GM10266 (cell line): Measurements from ENCODE around the gene CD82.
"Not testable (repeated sequence)": the region's sequence is repeated elsewhere in the genome, so short reads cannot be mapped to it uniquely, and the experiment has no call there.

Experiments used
- DNase-seq: peaks from one replicate; pipeline ENCODE4 v3.0.0; 2012; ENCODE audit errors: extremely low spot score
- CTCF ChIP-seq: IDR thresholded peaks from 2 replicates; pipeline ENCODE4 v1.5.1; 2012; ENCODE audit warnings: mild to moderate bottlenecking, low read depth; ENCODE audit not compliant: control insufficient read depth, insufficient read depth; ENCODE audit errors: missing control alignments

The CD82 gene

GRCh38 chr11:44659641-44660040 is 94.2 kb downstream of the CD82 start:
- no peak for TF ChIP-seq CTCF
- no peak for DNase-seq

- not testable (repeated sequence) for DNase-seq
Measured at GRCh38 chr11:44660535-44660934, 95.1 kb downstream of the CD82 start.

- no peak for TF ChIP-seq CTCF
Measured at GRCh38 chr11:44661311-44661717, 95.9 kb downstream of the CD82 start.

More at GRCh38 chr11:44661311-44661717, 95.9 kb downstream of the CD82 start:
- no peak for DNase-seq
